Ramos (cell line): ENCODE results near the gene NRG3.

Source experiments
- in situ Hi-C: fragments of 300-500 bp; cut with MboI; formaldehyde crosslinking; loops from one replicate; pipeline ENCODE4 v1.14.3; 2022; ENCODE audit warnings: low sequenced_read_pairs; ENCODE audit not compliant: unreplicated experiment

Gene NRG3

DNA sequence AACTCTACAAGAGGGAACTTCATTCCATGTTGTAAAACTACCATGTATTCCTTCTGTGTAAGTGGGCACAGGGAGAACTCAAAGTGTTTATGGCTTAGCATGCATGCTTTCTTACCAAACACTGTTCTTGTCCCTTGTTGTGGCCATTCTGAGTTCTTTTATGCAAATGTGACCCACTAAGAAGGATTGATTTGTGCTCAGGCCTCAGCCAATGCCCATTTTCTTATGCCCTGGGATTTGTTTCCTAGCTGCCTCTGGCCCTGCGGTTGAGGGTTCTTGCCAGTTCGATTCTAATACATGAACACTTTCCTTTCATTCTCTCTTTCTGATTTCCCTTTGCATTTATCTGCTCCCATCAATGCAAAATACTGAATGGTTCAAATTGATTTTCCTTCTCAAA is 316.7 kb downstream of the NRG3 start:
- in situ Hi-C loops, result no loop called here

DNA sequence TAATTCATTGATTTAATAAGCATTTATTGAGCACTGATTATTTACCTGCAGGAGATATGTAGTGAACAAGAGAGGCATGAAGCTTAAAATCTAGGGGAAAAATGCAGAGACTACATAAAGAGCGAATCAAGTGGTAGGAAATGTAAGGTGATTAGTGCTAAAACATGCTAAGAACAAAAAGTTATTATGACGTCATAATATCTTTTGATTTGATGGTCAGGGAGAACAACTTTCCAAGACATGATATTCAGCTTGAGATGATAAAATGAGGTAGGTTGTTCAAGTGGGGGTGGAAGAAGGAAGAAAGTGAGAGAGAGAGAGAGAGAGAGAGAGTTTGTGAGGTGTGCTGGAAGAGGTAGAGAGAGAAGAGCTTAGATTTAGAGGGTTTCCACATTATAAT is 317.7 kb downstream of the NRG3 start:
- in situ Hi-C loops, result no loop called here

DNA sequence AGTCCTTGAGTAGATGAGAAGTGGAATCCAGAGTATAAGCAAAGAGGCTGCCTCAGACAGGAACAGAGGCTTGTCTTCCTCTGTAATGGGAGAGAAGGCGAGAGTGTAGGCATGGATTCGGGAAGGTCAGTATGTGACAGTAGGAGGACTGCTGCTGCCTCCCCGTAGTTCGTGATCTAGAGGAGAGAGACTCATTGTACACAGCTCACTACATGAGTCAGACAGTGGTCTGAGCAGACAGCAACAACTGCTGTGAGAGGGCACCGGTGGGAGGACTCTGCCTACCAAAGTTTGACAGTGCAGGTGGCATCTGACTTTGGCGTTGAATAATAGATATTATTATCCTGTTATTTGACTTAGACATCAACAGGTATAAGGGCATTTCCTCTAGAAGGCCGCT is 319.4 kb downstream of the NRG3 start:
- in situ Hi-C loops, result no loop called here

DNA sequence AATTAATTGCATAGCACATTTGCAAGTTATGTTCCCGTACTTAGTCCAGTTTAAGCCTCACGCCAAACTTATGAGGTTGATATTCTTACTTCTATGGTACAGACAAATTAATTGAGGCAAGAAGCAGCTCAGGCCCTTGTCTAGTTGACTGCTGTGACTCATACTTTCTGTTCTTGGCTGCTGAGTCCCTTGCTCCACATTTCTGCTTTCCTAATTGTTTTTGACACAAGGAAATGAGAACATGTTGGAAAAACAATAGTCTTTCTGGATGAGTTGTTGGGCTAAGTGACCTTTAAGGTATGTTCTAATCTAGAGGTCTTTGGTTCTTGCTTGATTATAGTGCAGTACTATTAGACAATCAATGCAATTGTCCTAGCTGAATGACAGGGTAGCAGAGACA is 331.8 kb downstream of the NRG3 start:
- in situ Hi-C loops, result no loop called here

DNA sequence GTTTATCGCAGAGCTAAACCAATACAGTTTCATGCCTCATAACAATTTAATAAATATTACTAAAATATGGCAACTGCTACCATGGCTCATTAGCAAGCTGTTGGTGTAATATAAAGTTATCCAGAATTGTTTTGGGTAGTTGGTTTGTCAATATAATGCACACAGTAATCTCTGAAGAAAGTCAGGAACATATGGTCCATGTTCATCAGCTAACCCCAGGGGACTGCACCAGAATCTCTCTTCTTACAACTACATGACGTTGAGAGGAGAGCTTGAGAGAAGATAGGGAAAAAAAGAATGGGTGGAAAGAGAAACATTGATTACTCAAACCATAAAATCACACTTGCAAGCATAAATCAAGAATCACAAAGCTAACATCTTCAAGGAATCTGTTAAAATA is 333.7 kb downstream of the NRG3 start:
- in situ Hi-C loops, result no loop called here

DNA sequence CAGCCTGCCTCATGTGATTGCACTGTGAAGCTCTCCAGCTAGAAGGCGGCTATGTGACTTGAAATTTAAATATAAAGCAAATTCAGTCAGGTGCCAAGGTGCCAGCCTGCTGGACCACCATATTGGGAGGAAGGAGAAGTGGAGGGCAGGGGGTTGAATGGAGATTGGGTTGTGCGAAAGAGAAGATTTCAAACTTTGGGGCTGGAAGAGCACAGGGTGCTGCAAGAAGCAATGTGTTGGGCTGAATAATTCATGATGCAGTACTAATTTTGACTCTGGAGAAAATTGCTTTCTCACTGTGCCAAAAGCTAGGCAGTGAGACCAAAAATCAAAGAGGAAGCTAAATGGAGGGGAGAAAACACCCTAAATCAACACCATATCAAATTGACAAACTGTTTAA is 335.3 kb downstream of the NRG3 start:
- in situ Hi-C loops, result no loop called here

DNA sequence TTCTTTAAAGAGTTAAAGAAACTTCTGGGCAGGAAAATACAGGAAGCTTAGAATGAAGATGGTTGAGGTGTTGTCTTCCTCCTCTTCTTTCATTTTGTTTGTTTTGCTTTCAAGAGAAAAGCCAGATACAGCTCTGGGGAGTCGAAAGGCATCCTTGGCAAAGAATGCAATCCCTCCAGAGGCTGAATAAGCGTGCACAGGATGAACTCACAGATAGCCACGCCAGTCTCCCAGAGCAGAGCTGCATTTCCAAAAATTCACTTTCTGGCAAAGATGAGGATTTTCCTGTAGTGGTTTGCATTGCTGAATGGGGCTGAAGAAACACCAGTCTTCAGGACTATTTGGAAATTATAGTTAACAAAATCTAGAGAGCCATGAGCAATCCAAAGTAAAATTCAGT is 336.4 kb downstream of the NRG3 start:
- in situ Hi-C loops, result no loop called here

DNA sequence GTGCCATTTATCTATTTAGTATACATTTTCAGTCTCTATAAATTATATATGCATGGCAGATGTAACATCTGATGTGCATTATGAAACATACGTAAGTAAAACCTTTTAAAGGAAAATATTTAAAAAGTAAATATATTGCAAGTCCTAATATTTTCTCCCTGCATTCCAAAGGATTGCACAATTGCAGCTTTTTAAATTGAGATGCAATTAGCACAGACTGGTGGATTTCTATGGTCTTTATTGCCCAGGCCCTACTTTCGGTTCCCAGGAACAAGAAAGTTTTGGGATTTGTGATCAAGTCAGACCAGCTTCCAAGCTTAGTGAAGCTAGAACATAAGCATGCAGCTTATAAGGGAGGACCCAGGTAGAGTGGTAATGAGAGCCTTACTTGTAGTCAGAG is 337.8 kb downstream of the NRG3 start:
- in situ Hi-C loops, result no loop called here

DNA sequence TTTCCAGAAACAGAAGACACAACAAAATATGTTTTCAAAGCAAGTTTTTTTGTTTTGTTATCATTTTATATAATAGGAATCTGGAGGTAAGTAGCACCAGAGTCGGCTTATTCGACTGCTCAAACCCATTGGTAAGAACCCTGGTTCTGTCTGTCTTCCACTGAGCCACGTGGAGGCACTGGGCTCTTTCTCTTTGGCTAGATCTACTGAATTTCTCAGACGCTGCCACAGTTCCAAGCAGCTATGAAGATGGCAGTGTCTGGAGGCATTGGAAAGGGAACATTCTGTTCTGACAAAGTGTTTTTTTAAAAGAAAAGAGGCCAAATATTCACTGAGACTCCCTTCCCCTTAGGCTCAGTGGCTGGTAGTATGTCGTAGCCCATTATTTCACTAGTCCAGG is 338.8 kb downstream of the NRG3 start:
- in situ Hi-C loops, result no loop called here

DNA sequence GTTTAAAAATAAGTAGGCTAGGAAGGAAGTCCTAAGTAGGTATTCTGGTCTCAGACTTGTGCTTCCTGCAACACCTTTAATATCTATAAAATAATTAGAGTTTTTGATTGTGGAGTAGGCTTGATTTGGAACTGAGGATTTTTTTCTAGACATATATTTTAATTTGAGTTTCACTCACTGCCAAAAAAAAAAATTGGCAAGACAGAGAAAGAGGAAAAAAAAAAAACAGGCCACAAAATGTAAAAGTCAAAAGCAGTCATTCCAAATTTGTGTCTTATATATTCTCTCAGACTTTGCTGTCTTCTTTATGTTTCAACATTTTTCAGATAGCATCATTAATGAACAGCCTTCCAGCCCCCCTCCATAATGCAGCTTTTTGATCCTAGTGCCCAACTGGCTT is 346.1 kb downstream of the NRG3 start:
- in situ Hi-C loops, result no loop called here

DNA sequence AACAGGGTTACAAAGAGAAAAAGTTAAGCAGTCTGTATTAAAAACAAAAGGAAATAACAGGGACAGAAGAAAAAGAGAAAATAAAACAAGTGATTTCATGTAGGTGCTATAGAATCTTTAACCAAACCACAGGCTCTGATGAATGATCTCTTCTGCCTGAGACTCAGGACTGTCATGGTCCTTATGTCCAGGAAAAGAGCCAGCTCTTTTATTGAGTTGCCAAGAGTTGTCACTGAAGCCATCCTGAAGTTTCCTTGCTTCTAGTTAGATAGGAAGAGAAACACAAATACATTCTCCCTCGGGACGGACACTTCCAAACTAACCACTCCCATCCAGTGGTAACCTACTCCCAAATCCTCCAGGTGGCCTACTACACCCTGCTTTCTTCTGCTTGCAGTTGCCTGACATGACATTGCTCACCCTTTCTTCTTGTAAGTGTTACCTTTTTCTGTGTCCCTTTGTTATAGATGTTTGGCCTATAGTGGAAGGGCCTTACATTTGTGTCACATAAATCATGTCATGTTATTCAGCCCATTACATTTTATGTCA is 346.7 kb downstream of the NRG3 start:
- in situ Hi-C loops, result no loop called here

DNA sequence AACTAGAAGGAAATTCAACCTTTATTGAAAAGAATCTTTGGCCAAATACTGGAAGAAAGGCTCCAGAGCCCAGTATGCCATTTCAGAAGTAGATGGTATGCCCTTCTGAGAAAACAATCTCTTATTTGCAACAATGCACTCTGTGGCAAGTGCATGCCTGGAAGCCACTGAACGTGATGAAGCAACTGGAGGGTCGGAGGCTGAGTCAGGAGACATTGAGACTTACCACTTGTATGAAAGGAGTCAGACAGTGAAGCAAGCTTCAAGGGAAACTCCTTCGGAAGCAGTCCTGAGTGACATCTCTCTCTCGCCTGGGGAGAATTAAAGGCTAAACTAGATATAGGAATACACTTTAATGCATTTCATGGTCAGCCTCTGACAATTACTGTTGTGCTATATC is 353.7 kb downstream of the NRG3 start:
- in situ Hi-C loops, result no loop called here

DNA sequence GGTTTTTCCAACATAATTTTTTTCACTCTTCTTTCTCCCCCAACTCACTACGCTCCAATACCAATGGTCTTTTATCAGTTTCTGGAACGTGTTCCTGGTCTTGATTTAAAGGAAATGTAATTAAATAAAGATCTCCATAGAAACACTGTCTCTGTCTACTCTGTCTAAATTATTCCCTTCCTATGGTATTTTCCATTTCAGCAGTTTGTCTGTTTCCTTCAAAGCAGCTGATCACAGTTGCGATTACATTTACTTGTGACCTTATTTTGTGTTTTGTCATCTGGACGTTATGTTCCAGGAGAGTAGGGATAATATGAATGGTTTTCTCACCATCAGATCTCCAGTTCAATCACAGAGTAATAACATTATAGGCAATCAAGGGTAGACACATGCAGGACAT is 359.2 kb downstream of the NRG3 start:
- in situ Hi-C loops, result no loop called here

DNA sequence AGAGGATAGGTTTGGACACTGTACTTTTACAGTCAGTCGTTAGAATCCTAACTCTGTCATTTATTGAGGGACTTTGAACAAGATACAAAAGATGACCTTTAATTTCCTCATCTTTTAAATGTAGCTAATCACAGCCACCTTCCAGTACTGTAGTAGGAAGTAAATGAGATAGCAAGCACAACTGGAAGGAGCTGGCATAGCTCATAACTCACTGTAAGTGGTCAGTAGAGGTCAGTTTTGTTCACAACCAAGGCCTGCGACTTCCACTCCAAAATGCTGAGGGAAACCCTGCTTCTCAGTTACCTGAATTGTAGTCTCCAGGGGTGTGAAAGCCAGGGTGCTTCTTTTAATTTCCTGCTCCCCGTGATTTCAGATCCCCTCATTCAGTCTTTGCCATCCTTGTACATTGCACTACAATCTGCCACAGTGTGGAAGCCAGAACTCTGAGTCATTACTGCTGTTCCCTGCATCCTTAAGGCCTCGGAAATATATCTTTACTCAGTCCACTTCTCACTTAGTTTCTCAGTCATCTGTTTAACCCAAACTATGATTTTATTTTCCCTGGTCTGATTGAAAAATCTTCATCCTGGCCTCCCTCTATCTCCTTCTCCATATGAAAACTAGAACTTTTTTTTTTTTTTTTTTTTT is 361.2 kb downstream of the NRG3 start:
- in situ Hi-C loops, result no loop called here

DNA sequence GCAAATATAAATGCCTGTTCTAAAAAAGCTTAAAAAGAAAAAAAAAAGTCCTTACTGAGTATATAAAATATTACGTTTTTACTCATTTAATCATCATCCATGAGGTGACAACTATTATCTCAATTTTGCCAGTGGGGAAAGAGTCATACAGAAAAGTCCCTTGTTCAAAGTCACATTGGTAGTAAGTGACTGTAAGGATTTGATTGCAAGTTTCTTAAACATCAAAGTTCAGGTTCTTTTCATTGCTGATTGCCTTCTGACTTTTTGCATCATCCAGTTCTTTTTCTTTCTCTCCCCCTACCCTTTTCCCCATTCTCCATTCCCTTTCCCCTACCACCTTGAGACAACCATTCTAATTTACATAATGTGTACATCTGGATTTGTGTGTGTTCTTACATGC is 363.3 kb downstream of the NRG3 start:
- in situ Hi-C loops, result no loop called here

DNA sequence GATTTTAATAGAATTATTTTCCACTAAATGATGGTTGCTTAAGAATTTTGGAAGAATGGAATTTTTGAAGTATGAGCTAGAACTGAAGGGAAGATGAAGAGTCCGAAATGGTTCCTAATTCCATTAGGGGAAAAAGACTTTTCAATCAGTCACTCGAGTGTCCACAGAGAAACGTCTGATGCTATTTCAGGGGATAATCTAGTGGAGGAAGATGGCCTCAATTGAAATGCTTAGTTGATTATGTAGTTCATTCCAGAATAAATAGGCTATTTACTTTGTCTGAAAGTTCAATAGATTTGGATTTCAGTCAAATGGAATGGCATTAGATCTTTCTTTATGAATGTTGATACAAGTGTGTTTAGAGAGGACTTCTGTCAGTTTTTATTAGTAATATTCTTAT is 365.4 kb downstream of the NRG3 start:
- in situ Hi-C loops, result no loop called here

DNA sequence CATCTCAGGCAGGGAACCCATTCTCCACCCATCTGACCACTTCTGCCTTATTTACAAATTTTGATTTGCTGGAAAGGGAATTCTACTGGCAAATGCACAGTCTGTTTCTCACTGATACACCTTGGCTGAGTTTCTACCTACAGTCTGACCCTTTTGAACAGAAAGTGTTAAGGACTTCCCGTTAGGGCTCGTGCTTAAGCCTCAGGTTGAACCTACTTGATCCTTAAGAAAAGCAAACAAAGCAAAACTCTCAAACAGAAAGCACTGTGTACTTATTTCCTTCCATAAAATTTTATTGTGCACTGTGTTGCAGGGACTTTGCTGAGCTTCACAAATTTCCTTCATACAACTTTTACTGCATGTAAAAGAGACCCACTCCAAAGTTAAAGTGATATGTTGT is 367.8 kb downstream of the NRG3 start:
- in situ Hi-C loops, result no loop called here

DNA sequence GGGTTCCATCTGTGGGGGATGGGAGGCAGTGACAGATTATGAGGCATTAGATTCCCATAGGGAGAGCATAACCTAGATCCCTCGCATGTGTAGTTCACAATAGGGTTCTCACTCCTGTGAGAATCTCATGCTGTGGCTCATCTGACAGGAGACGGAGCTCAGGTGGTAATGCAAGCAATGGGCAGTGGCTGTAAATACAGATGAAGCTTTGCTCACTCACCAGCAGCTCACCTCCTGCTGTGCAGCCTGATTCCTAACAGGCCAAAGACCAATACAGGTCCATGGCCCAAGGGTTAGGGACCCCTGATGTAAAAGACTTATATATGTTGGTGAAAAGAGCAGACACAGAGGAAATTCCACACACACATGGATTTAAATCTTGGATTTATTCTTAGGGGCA is 370.2 kb downstream of the NRG3 start:
- in situ Hi-C loops, result no loop called here

DNA sequence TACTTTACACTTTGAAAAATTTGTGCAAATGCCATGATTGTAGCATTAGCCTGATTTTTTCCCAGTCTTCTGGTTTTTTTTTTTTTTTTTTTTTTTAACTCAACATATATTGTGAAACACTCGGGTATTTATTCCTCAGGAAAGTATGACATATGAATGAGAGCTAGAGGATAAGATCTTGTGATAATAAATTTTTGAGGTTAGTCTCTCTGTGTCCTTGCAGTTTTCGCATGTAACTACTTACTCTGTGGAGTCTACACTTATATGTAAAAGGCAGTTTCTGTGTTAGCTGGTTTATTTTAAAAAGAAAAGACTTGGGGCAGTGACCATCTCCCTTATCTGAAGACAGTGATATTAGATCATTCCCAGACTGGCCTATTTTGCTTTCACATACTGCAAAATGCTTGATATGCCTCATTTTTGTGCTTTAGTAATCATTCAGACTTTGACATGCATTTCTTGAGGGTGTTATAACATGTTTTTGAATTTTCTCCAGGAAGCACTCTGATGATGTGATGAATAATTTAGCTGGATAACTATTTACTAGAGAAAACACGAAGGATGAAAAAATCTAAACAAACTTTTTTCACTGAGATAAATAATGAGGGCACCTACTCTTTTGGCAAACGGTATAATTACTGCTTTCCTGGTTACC is 371.0 kb downstream of the NRG3 start:
- in situ Hi-C loops, result no loop called here

DNA sequence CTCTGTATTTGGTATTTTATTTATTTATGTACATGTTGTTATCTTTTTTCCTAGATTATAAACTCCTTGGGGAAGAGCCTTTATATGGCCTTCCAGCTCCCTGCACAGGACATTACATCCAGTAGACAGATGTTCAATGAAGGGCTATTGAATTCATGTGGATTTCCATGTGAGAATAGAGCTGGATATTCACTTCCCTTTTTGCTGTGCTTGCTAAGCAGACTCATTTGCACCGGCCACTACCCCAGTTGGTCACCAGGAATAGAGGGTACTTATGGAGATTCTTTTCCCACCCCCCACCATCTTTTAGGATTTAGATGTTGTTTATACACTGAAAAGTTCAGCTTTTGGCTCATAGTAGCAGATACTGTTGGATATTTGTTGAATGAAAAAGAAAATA is 374.1 kb downstream of the NRG3 start:
- in situ Hi-C loops, result no loop called here

DNA sequence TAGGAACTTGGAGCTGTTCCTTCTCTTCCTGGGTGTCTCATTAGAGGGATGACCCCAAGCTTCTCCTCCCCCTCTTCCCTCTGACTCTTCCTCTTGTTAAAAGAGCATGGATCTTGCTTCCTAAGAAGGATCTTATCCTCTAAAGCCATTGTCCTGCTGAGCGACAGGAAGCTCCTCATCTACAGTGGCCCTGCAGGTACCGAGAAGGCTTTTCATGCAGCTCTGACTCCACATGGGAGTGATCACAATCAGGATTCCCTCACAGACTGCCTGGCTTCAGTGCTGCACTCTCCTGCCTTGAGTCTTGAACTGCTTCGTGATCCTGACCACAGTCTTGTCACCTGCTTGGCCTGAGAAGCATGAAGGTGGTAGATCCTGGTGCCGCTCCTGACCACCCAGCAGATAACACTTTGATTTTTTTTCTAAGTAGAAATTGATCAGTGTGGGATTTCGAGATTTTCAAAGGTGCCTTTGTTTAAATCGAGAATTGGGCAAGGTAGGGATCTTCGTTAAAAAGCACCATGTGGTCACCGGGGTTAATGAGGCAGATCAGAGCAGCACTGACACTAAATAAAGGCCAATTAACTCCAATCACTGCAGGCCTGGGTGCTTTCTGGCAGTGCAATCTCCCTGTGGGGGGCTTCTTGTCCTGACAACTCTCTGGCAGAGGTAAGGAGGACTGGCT is 376.4 kb downstream of the NRG3 start:
- in situ Hi-C loops, result no loop called here

DNA sequence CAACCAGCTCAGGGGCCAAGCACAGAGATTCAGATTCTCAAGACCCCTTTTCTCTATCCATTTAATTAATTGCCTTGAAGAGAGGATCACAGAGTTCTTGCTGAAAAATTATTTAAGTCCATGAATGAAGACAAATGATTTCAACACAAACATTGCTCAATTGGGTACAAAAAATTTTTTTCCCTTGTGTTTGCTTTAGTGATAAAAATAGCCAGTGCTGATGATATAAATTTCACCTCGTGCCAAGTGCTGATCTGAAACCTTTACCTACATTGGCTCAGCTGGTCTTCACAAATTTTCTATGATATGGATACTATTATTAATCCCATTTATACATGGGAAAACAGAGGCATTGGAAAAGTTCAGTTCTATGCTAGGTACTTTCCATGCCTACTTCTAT is 377.1 kb downstream of the NRG3 start:
- in situ Hi-C loops, result no loop called here
